ENCODE data around the gene LHFPL6. TPM values are rescaled to one million over a fixed set of nuclear protein-coding genes. Genes with fewer than 3 reads are reported as not detected.

The LHFPL6 gene
- polyA plus RNA-seq, 2 of the 4 experiments (the other 2 are of a cell fraction): 1.7 to 5.4 TPM

- ATAC-seq (no peak), DNase-seq (ENCODE audit: low read depth in 1 of 2, low spot score in 1 of 2) (no peak), FAIRE-seq (no peak)
- H3K9me3 ChIP-seq: no peaks in the 10 kb centered on the region
- H3K4me1 ChIP-seq: no peaks in the 10 kb centered on the region
- H3K4me2 ChIP-seq: no peak overlapping the region
- WGBS (ENCODE audit: missing lambda C conversion rate): 11% methylated on average over 2 of the region's 2 CpGs
- H3K4me3 ChIP-seq: no peak overlapping the region
- H3K27ac ChIP-seq: no peak overlapping the region
- CTCF ChIA-PET: interaction anchor here (0.7 to 1.4 kb wide), 2 partner anchors 10 to 29 kb away, joined by 3 to 4 read pairs; no protein-coding TSS in a partner anchor
- TF ChIP-seq NR3C1 (IDR thresholded peaks at IDR 0.05) (no peak), MAFK (IDR thresholded peaks at IDR 0.05; ENCODE audit: partially characterized antibody) (no peak), CBX8 (IDR thresholded peaks at IDR 0.05) (no peak), CHD2 (IDR thresholded peaks at IDR 0.05; ENCODE audit: low read length, partially characterized antibody) (no peak)
- TF ChIP-seq, protein P1, sequence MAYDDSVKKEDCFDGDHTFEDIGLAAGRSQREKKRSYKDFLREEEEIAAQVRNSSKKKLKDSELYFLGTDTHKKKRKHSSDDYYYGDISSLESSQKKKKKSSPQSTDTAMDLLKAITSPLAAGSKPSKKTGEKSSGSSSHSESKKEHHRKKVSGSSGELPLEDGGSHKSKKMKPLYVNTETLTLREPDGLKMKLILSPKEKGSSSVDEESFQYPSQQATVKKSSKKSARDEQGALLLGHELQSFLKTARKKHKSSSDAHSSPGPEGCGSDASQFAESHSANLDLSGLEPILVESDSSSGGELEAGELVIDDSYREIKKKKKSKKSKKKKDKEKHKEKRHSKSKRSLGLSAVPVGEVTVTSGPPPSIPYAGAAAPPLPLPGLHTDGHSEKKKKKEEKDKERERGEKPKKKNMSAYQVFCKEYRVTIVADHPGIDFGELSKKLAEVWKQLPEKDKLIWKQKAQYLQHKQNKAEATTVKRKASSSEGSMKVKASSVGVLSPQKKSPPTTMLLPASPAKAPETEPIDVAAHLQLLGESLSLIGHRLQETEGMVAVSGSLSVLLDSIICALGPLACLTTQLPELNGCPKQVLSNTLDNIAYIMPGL (CRISPR knock-in tag; IDR thresholded peaks at IDR 0.05; ENCODE audit: borderline replicate concordance): no peak
- TF ChIP-seq, protein P2, sequence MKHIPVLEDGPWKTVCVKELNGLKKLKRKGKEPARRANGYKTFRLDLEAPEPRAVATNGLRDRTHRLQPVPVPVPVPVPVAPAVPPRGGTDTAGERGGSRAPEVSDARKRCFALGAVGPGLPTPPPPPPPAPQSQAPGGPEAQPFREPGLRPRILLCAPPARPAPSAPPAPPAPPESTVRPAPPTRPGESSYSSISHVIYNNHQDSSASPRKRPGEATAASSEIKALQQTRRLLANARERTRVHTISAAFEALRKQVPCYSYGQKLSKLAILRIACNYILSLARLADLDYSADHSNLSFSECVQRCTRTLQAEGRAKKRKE (CRISPR knock-in tag; IDR thresholded peaks at IDR 0.05; ENCODE audit: low read depth): no peak
- POLR2A ChIA-PET: no interaction called here
These were observed 290.4 kb downstream of the LHFPL6 start for GRCh38 chr13:39312596-39312995.

DNA sequence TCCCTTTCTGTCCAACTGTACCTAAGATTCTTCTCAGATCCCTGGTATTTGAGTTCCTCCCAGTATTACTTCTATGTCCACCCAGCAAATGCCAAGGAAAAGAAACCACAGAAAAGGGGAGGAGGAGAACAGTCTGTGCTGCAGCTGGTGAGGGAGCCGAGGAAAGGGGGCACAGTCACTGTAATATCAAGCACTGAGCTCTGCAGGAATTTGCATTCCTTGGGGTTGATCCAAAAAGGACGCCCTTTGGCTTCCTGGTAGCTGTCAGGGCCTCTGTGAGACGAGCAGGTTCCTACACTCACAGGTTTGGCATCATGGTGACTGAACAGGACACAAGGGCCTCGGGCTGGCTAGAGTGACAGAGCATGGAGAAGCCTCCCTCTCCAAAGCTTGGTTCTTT lies 291.4 kb downstream of the LHFPL6 start:
- WGBS (ENCODE audit: missing lambda C conversion rate): 4% methylated on average over 4 of the region's 4 CpGs
- Histone ChIP-seq H3K4me3 (no peak overlapping the region), H3K4me1 (no peaks in the 10 kb centered on the region), H3K4me2 (no peak overlapping the region), H3K27ac (no peak overlapping the region), H3K9me3 (no peaks in the 10 kb centered on the region)
- POLR2A ChIA-PET: no interaction called here
- CTCF ChIA-PET: no interaction called here
- DNase-seq (ENCODE audit: low read depth in 1 of 2, low spot score in 1 of 2) (no peak), ATAC-seq (no peak), FAIRE-seq (no peak)
- no peak for TF ChIP-seq NFE2L2 (conservative IDR thresholded peaks at IDR 0.05; ENCODE audit: low read length)
- TF ChIP-seq, protein P3, sequence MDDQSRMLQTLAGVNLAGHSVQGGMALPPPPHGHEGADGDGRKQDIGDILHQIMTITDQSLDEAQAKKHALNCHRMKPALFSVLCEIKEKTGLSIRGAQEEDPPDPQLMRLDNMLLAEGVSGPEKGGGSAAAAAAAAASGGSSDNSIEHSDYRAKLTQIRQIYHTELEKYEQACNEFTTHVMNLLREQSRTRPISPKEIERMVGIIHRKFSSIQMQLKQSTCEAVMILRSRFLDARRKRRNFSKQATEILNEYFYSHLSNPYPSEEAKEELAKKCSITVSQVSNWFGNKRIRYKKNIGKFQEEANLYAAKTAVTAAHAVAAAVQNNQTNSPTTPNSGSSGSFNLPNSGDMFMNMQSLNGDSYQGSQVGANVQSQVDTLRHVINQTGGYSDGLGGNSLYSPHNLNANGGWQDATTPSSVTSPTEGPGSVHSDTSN (IDR thresholded peaks at IDR 0.05): no peak

DNA sequence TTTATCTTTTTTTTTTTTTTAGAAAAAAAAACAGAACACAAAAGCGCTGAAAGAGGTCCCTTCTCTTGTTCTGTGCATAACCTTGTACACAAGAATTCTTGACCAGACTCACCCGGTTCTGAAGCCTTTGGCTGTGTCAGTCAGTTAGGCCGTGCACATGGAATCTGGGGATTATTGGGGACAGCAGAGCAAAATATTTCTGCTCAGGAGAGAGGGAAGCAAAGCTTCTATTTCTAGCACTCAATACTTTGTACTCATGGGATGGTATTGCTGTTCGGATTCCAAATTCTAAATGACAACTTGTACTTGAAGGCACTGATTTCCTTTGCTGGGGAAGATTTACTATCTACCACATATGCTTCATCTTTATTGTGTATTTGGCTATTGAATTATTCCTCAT lies 292.0 kb downstream of the LHFPL6 start:
- TF ChIP-seq MAFK (IDR thresholded peaks at IDR 0.05; ENCODE audit: partially characterized antibody): no peak
- TF ChIP-seq HOXB13 (CRISPR knock-in tag; IDR thresholded peaks at IDR 0.05; ENCODE audit: low read depth): no peak
- TF ChIP-seq ZNF302 (CRISPR knock-in tag; IDR thresholded peaks at IDR 0.05): no peak
- TF ChIP-seq RARB (CRISPR knock-in tag; IDR thresholded peaks at IDR 0.05): no peak
- no peak for TF ChIP-seq RFX5 (IDR thresholded peaks at IDR 0.05)
- no peak for TF ChIP-seq EHF (CRISPR knock-in tag; IDR thresholded peaks at IDR 0.05)
- ChIA-PET POLR2A (no interaction called here), CTCF (no interaction called here)
- Histone ChIP-seq H3K4me3 (no peak overlapping the region), H3K4me1 (no peaks in the 10 kb centered on the region), H3K4me2 (no peak overlapping the region), H3K9me3 (no peaks in the 10 kb centered on the region), H3K27ac (no peak overlapping the region)
- DNase-seq (ENCODE audit: low read depth in 1 of 2, low spot score in 1 of 2) (no peak), ATAC-seq (no peak), FAIRE-seq (no peak)
- WGBS (ENCODE audit: missing lambda C conversion rate): 36% methylated on average over 4 of the region's 4 CpGs

- ChIA-PET POLR2A (no interaction called here), CTCF (no interaction called here)
- Histone ChIP-seq H3K4me3 (no peak overlapping the region), H3K4me1 (no peaks in the 10 kb centered on the region), H3K9me3 (no peaks in the 10 kb centered on the region), H3K27ac (no peak overlapping the region), H3K4me2 (peak overlapping the region; percentile 47)
- no peak for DNase-seq (ENCODE audit: low read depth in 1 of 2, low spot score in 1 of 2)
- ATAC-seq: peak in 1 of 2 experiments; percentile 50; a peak in 2 of 6 replicates
- FAIRE-seq: no peak
- WGBS (ENCODE audit: missing lambda C conversion rate): 5% methylated on average over 16 of the region's 16 CpGs
- TF ChIP-seq FOSL2 (IDR thresholded peaks at IDR 0.05) (no peak), FOSL2 (CRISPR knock-in tag; IDR thresholded peaks at IDR 0.05) (peak; percentile 39; the same call in 1 of the 2 replicates), JUNB (IDR thresholded peaks at IDR 0.05) (no peak)
- TF ChIP-seq, protein P4, sequence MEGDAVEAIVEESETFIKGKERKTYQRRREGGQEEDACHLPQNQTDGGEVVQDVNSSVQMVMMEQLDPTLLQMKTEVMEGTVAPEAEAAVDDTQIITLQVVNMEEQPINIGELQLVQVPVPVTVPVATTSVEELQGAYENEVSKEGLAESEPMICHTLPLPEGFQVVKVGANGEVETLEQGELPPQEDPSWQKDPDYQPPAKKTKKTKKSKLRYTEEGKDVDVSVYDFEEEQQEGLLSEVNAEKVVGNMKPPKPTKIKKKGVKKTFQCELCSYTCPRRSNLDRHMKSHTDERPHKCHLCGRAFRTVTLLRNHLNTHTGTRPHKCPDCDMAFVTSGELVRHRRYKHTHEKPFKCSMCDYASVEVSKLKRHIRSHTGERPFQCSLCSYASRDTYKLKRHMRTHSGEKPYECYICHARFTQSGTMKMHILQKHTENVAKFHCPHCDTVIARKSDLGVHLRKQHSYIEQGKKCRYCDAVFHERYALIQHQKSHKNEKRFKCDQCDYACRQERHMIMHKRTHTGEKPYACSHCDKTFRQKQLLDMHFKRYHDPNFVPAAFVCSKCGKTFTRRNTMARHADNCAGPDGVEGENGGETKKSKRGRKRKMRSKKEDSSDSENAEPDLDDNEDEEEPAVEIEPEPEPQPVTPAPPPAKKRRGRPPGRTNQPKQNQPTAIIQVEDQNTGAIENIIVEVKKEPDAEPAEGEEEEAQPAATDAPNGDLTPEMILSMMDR (IDR thresholded peaks at IDR 0.05): no peak
These were observed 296.1 kb downstream of the LHFPL6 start for GRCh38 chr13:39306639-39307589.
